GM12891 (cell line): ENCODE data around the gene SERINC2.

Experiments used
- DNase-seq: peaks from one replicate; pipeline ENCODE4 v3.0.0; 2011; ENCODE audit warnings: low spot score; ENCODE audit not compliant: insufficient read length
- FAIRE-seq: peaks from 2 replicates; lab custom pipeline; 2011; peaks lifted over from hg19 to GRCh38; lab: Jason Lieb, UNC
- PAX5 ChIP-seq: IDR thresholded peaks from 2 replicates; pipeline ENCODE4 v1.6.1; 2011; ENCODE audit warnings: low read length, moderate library complexity, mild to moderate bottlenecking; ENCODE audit not compliant: insufficient read depth, severe bottlenecking
- POLR2A ChIP-seq: IDR thresholded peaks from 2 replicates; pipeline ENCODE4 v1.6.1; 2011; ENCODE audit warnings: low read depth, low read length, control low read depth
- POLR2AphosphoS5 ChIP-seq: IDR thresholded peaks from 2 replicates; pipeline ENCODE4 v1.6.1; 2011; ENCODE audit warnings: low read depth, low read length, control low read depth
- POU2F2 ChIP-seq: IDR thresholded peaks from 2 replicates; pipeline ENCODE4 v1.6.1; 2011; ENCODE audit warnings: low read depth, mild to moderate bottlenecking, control low read depth, low read length, moderate library complexity
- SPI1 ChIP-seq: IDR thresholded peaks from 2 replicates; pipeline ENCODE4 v1.6.1; 2011; ENCODE audit warnings: low read depth, low read length, control low read depth
- TAF1 ChIP-seq: IDR thresholded peaks from 2 replicates; pipeline ENCODE4 v1.6.1; 2011; ENCODE audit warnings: low read depth, low read length, control low read depth

The SERINC2 gene

DNA sequence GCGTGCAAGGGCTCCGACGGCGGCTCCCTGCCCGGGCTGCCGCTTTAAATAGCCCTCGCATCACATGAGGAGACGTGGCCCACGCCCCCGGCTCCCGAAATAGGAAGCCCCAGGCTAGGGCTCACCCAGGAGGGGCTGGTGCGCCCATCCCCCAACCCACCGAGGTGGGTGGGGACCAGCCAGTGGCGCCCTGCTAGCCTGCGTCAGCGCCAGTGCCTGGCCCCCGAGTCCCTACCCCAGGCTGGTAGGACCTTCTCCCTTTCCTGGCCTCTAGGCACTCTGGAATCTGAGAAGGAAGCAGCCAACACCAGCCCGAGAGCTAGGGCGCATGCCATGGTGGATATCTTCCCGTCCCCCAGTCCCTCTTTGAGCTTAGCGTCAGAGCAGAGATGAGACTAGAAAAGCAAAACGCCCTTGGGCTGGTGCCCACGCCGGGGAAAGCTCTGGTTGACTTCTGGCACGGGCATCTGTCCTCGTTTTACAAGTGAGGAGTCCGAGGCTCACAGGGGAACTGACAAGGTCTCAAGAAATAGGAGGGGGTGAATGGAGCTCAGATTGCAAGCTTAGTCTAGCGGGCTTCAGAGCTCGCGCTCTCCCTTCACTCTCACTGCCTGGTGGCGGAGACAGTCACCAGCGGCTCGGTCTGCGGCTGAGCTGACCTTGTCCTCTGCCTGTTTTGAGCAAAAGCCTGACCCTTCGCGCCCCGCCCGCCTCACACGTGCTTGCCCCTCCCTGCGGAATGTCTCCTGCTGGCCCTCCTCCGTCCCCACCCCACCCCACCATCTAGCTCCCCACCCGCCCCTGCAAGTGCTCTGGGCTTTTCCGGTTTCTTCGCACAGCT, 39.7 kb upstream of the SERINC2 start, which contains the start of gene FABP3:
Gene FABP3 (minus strand): TSS at position 21 of the 841 bp plus-strand sequence. CDS start 62 bp downstream, outside the sequence.
- FAIRE-seq (peak; percentile 61), DNase-seq (peak; percentile 50)

DNA sequence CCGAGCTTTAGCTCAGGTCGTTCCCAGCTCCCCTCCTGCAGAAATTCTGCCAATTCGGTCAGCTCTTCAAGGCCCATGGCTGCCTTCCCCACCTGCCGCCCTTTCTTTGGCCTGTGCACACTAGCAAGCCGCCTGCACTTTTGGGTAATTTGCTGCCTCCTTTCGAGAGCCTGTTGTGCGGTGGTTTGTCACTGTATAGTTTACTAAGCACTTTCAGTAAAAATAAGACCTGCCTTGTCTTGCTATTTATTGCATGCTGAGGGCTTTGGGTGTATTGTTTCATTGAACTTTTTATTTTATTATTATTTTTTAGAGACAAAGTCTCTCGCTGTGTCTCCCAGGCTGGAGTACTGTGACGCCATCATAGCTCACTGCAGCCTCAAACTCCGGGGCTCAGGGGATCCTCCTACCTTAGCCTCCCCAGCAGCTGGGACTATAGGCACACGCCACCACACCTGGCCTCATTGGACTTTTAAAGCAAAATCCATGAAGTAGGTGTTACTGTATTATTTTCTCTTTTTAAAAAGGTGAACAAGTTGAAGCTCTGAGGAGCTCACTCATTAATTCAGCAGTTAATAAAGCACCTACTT, 39.0 kb upstream of the SERINC2 start:
- FAIRE-seq (no peak), DNase-seq (no peak)
- TF ChIP-seq PAX5: no peak
- no peak for TF ChIP-seq POLR2AphosphoS5

More for the DNA sequence above, 39.7 kb upstream of the SERINC2 start, which contains the start of gene FABP3:
- TF ChIP-seq PAX5 (no peak), POLR2AphosphoS5 (no peak), POLR2A (no peak), TAF1 (no peak), POU2F2 (no peak), SPI1 (no peak)

DNA sequence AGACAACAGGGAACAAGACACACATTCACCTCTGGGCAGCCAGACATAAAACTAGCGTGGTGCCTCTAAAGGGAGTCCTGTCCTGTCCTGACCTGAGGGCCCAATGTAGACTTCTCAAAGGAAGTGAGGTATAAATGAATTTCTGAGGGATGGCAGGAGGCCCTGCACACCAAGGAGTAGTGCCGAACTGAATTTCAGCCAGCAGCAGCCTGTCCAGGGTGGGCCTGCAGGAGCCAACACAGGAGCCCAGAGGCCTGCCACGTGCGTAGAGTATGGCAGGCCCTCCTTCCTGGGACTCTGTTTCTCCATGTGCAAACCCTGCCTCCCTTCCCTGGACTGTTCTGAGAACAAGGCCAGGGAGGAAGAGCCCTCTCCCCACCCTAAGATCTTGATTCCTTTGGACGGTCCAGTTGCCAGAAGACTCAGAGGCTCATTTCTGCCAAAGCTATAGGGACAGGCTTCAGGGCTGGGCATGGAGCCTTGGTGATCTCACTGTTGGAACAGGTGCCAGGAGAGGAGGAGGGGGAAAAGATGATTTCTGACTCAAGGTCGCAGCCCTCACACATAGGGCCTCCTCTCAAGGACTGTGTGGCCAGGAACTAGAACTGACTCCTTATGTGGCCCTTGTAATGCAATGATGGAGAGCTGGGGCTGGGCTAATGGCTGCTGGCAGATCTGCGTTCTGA, 38.4 kb upstream of the SERINC2 start:
- FAIRE-seq (no peak), DNase-seq (no peak)
- TF ChIP-seq TAF1 (no peak), POU2F2 (no peak), SPI1 (no peak), POLR2A (no peak), PAX5 (no peak), POLR2AphosphoS5 (no peak)

DNA sequence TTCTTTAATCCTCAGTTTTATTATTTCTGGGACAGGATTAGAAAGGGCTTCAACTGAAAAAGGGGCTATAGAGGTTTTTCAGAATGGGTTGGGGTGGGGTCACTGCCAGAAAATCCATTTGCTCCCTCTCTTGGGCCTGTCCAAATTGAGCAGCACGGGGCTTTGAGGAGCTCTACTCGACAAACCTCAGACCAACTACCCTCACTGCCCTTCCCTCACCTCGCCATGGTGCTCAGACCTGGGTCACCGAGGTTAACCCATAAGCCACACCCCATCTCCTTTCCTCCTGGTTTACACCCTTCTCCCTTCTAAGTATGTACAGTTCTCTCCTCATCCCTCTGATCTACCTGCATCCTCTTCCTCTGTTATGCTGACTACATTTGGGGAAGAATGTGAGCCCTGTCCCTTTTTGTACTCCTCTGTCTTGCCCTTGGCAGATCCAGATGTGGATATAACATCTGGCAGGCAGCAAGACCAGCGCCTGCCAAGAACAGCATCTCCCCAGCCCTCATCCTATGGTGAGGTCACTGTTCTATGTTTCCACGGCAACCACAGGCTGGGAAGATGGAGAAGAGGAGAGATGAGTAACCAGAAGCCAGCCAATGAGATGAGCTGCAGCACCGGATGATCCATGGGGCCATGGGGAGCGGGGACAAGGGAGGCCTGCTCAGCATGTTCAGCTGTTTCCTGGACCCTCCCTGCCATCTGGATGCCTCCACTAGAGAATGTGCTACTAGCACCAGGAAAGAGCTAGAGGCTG, 36.5 kb upstream of the SERINC2 start:
- TF ChIP-seq POU2F2 (no peak), PAX5 (no peak), POLR2A (no peak), POLR2AphosphoS5 (no peak), SPI1 (no peak), TAF1 (no peak)
- no peak for DNase-seq
- FAIRE-seq: no peak

DNA sequence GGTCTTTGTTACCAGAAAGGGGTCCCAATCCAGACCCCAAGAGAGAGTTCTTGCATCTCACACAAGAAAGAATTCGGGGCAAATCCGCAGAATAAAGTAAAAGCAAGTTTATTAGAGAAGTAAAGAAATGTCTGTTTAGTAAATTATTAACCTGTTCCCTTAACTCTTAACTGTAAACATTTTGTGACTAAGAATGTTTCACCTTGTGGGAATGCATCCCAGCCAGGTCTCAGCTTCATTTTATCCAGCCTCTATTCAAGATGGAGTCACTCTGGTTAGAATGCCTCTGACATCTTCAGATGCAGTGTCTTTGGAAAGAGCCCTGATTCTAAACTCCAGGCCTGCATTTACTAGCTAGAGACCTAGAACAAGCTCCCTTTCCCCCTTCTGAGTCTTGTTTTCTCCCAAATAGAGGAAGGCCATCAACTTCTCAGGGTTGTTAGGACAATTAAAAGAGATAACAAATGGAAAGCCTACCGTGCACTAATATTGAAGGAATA, 35.6 kb upstream of the SERINC2 start:
- FAIRE-seq: no peak
- DNase-seq: no peak
- TF ChIP-seq SPI1: no peak
- TF ChIP-seq POU2F2: no peak
- TF ChIP-seq TAF1: no peak
- no peak for TF ChIP-seq POLR2AphosphoS5
- TF ChIP-seq POLR2A: no peak
- TF ChIP-seq PAX5: no peak

DNA sequence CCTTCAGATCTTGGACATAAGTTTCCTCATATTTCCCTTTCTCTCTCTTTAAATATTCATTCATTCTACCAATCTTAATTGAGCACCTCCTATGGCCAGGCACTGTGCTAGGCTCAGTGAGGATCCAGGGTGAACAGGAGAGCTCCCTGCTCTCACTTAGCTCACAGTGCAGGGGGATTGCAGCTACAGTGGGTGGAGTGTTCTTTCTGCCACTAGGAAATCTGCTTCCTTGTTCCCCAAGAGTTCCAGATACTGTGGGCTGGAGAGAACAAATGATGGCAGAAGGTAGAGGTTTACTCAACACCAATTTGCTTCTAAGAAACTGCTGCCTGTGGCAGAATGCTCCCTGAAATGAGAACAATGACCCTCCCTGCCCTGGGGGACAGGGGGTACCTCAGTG, 35.0 kb upstream of the SERINC2 start:
- TF ChIP-seq POLR2A: no peak
- TF ChIP-seq POU2F2: no peak
- TF ChIP-seq TAF1: no peak
- TF ChIP-seq SPI1: no peak
- no peak for TF ChIP-seq PAX5
- no peak for TF ChIP-seq POLR2AphosphoS5
- DNase-seq: no peak
- FAIRE-seq: no peak

DNA sequence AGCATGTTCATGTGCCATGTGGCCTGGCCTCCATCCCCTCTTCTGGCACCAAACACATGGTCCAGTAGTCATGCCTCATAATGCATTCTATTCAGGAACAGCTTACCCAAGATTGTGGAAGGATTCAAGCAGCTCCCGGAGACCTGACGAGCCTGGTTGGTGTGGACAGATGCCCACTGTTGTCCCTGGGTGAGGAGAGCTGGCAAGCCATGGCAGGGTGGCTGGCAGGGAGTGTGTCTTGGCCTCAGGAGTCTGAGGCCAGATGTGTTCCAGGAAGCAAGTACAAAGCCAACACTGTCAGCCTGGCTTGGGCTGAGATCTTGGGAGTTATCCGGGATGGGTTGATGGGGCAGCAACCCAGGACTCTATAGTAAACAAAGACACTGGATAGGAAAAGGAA, 32.8 kb upstream of the SERINC2 start:
- no peak for TF ChIP-seq POLR2A
- TF ChIP-seq POLR2AphosphoS5: no peak
- TF ChIP-seq TAF1: no peak
- TF ChIP-seq POU2F2: no peak
- no peak for TF ChIP-seq SPI1
- TF ChIP-seq PAX5: no peak
- DNase-seq (no peak), FAIRE-seq (no peak)

DNA sequence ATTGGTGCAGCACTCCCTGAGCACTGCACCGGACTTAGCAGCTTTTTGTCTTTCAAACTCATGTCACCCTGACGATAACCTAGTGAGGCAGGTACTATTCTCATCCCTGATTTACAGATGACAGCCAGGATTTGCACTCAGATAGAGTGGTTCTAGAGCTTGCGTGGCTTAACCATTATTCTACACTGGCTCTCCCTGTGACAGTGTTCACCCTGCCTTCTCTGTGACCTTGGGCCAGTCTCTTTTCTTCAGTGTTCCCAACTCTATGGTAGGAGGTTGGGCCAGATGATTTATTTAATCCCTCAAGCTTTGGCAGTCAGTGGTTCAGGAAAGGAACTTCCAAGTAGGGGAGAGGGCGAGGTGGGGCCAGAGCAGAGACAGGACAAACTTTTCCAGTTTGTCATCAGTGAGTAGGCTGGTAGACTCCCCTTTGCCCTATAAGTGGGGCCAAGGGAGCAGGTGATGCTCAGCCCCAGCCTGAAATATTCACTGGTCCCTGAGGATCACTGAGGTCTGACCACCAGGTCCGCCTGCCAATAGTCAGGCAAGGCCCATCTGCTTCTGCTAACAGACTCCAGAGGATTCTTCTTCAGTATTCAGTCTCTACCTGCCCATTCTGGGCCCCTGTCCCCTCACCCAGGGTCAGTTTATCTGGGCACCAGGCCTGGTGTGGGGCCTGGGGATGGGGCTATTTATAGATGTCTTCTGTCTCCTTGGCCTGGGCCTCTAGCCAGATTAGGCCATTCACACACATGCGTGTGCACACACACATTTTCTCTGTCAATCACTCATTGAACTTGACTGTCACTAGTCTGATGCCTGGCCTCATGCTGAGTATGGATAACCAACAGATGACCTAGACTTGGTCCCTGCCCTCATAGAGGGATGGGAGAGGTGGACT, 31.4 kb upstream of the SERINC2 start:
- no peak for DNase-seq
- no peak for FAIRE-seq
- TF ChIP-seq SPI1 (no peak), PAX5 (no peak), POLR2A (no peak), POLR2AphosphoS5 (no peak), TAF1 (no peak), POU2F2 (no peak)
